Suprapubic skin (tissue), 4 donors: ENCODE results near the gene TESMIN. TPM values are rescaled to one million over a fixed set of nuclear protein-coding genes. Genes with fewer than 3 reads are reported as not detected.

ENCODE experiments used
- DNase-seq, 2 donors: peaks; one replicate each; pipeline ENCODE4 v3.0.0-alpha.2; 2019; ENCODE audit warnings: low spot score in 2 of 2
- H3K27ac ChIP-seq: fragments of 200-600 bp; sonication (generic); one replicate; pipeline ENCODE4 v1.5.1; 2019
- H3K27me3 ChIP-seq: fragments of 200-600 bp; sonication (generic); one replicate; pipeline ENCODE4 v1.5.1; 2019
- H3K36me3 ChIP-seq: fragments of 200-600 bp; sonication (generic); one replicate; pipeline ENCODE4 v1.5.1; 2019
- H3K4me1 ChIP-seq: fragments of 200-600 bp; sonication (generic); one replicate; pipeline ENCODE4 v1.5.1; 2019
- H3K4me3 ChIP-seq: fragments of 200-600 bp; sonication (generic); one replicate; pipeline ENCODE4 v1.5.1; 2019; ENCODE audit warnings: mild to moderate bottlenecking
- H3K9me3 ChIP-seq: fragments of 200-600 bp; sonication (generic); one replicate; pipeline ENCODE4 v1.5.1; 2019
- CTCF ChIP-seq, 2 donors: fragments of 200-600 bp in 1 of 2; fragments of 450-650 bp in 1 of 2; sonication (generic) in 1 of 2; IDR thresholded peaks; one replicate each; pipeline ENCODE4 v1.5.1; 2016 to 2019; ENCODE audit warnings: antibody characterized with exemption in 2 of 2, mild to moderate bottlenecking in 1 of 2, moderate library complexity in 1 of 2
- EP300 ChIP-seq: sonication (generic); formaldehyde crosslinking; IDR thresholded peaks from one replicate; pipeline ENCODE4 v1.6.1; 2017; ENCODE audit warnings: antibody characterized with exemption
- POLR2A ChIP-seq, 2 donors: fragments of 450-650 bp; IDR thresholded peaks; one replicate each; pipeline ENCODE4 v1.6.1; 2017; ENCODE audit warnings: antibody characterized with exemption in 2 of 2, mild to moderate bottlenecking in 2 of 2, moderate library complexity in 2 of 2
- POLR2AphosphoS5 ChIP-seq, 3 donors: sonication (generic); formaldehyde crosslinking; IDR thresholded peaks; one replicate each; pipeline ENCODE4 v1.6.1; 2017; ENCODE audit warnings: antibody characterized with exemption in 3 of 3
- WGBS: methylation state at CpG from one replicate; pipeline ENCODE4 v1.1.5; 2018; 5-methylcytosine and 5-hydroxymethylcytosine counted together
- total RNA-seq, 4 donors: library from RNA; depleted of rRNA; stranded (reverse); fragments of >200 nt; gene quantifications; one replicate each; pipeline ENCODE4 v1.1.0, GENCODE V29; 2016

Gene TESMIN
- total RNA-seq, 4 donors from 2014 or later: 1.2 to 3.5 (median 2.8) TPM

DNA sequence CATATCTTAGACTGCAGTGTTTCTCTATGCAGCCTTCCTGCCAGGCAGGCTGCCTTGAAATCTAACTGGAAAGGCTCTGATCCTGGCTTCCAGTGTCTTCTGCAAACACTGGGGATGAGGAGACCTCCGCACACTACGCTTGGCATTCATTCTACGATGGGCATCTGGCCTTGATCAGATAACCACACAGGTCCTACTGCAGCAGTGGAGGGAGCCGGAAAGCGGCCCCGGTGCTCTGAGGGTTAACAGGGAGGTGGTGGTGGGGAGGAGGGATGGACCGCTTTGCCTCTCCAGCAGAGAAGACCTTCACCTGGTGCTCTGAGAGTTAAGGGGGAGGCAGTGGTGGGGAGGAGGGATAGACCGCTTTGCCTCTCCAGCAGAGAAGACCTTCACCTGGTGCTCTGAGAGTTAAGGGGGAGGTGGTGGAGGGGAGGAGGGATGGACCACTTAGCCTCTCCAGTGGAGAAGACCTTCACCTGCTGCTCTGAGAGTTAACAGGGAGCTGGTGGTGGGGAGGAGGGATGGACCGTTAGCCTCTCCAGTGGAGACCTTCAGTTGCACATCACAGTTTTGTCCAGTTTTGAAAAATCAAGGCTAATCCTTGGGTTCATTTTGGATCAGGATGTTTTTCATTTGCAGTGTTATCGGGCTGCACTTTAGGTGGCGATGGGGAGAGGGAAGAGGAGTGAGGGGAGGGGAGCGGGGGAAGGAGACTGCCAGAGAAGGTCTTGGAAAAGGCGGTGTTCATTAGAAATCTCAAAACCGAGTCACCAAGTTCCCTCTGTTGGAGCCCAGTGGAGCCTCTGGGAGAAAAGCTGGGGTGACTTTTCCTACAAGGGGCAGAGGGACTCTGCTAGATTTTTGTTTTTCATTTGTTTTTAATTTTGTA, 61.3 kb downstream of the TESMIN start:
- Histone ChIP-seq H3K4me1 (peaks cover 3% of the 10 kb centered on the region), H3K27ac (no peak overlapping the region), H3K9me3 (no peaks in the 10 kb centered on the region), H3K27me3 (peaks cover 49% of the 10 kb centered on the region), H3K36me3 (no peaks in the 10 kb centered on the region), H3K4me3 (no peak overlapping the region)
- 58% methylated on average over 14 of the region's 14 CpGs for WGBS
- peak in 1 of 2 donors; percentile 50 for DNase-seq
- no peak for TF ChIP-seq POLR2A (IDR thresholded peaks at IDR 0.05)
- no peak for TF ChIP-seq EP300
- TF ChIP-seq CTCF (IDR thresholded peaks at IDR 0.05): no peak
- TF ChIP-seq POLR2AphosphoS5 (IDR thresholded peaks at IDR 0.05): no peak

DNA sequence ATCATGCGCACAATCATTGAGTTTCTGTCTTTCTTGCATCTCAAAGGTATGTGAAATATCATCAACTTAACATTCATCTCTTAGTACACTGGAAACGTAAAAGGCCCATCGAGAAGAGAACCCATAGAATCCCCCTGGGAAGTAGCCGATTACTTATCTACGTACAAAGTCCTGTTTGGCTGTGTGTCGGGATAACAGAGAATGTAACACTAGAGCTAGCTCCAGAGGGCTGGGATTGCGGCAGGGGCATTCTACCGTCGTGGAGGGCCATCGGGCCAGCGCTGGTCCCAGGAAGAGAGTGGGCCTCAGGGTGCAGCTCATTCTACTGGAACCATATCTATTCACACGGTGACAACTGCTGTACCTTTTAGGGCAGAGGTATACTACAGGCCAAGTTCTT, 62.4 kb downstream of the TESMIN start:
- Histone ChIP-seq H3K9me3 (no peaks in the 10 kb centered on the region), H3K4me1 (peaks cover 13% of the 10 kb centered on the region), H3K27ac (no peak overlapping the region), H3K36me3 (no peaks in the 10 kb centered on the region), H3K27me3 (peaks cover 60% of the 10 kb centered on the region), H3K4me3 (no peak overlapping the region)
- TF ChIP-seq POLR2AphosphoS5 (IDR thresholded peaks at IDR 0.05): no peak
- no peak for TF ChIP-seq POLR2A (IDR thresholded peaks at IDR 0.05)
- TF ChIP-seq EP300: no peak
- TF ChIP-seq CTCF (IDR thresholded peaks at IDR 0.05): no peak
- peak in 1 of 2 donors; percentile 45 for DNase-seq
- WGBS: 93% methylated on average over 12 of the region's 12 CpGs

GRCh38 chr11:68687986-68688385, 63.3 kb downstream of the TESMIN start:
- Histone ChIP-seq H3K27ac (no peak overlapping the region), H3K4me3 (no peak overlapping the region), H3K36me3 (no peaks in the 10 kb centered on the region), H3K27me3 (peaks cover 57% of the 10 kb centered on the region), H3K4me1 (peaks cover 13% of the 10 kb centered on the region), H3K9me3 (no peaks in the 10 kb centered on the region)
- 80% methylated on average over 3 of the region's 14 CpGs for WGBS
- no peak for TF ChIP-seq CTCF (IDR thresholded peaks at IDR 0.05)
- TF ChIP-seq POLR2A (IDR thresholded peaks at IDR 0.05): no peak
- no peak for TF ChIP-seq EP300
- no peak for TF ChIP-seq POLR2AphosphoS5 (IDR thresholded peaks at IDR 0.05)
- peak in 1 of 2 donors; percentile 59 for DNase-seq

DNA sequence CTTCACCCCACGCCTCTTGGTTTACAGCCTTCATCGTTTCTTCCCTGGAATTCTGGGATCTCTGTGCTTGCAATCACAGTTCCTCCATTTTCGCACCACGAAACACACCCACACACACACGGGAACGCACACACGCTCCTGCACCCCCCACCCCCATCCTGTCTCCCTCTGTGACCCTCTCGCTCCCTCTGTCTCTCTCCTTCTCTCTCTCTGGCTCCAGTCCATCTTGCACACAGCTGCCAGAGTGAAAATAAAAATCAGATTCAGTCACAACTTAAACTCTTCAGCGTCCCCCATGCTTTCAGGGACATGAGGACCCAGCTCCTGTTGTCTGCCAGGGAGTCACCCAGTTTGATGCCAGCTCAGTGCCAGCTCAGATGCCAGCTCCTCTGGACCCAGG, 64.0 kb downstream of the TESMIN start:
- no peak overlapping the region for H3K4me3 ChIP-seq
- 67% methylated on average over 9 of the region's 9 CpGs for WGBS
- no peaks in the 10 kb centered on the region for H3K36me3 ChIP-seq
- DNase-seq: peak in 1 of 2 donors; percentile 50
- H3K9me3 ChIP-seq: no peaks in the 10 kb centered on the region
- TF ChIP-seq POLR2AphosphoS5 (IDR thresholded peaks at IDR 0.05) (no peak), EP300 (no peak), CTCF (IDR thresholded peaks at IDR 0.05) (no peak), POLR2A (IDR thresholded peaks at IDR 0.05) (no peak)
- peaks cover 13% of the 10 kb centered on the region for H3K4me1 ChIP-seq
- H3K27ac ChIP-seq: no peak overlapping the region
- peaks cover 53% of the 10 kb centered on the region for H3K27me3 ChIP-seq

DNA sequence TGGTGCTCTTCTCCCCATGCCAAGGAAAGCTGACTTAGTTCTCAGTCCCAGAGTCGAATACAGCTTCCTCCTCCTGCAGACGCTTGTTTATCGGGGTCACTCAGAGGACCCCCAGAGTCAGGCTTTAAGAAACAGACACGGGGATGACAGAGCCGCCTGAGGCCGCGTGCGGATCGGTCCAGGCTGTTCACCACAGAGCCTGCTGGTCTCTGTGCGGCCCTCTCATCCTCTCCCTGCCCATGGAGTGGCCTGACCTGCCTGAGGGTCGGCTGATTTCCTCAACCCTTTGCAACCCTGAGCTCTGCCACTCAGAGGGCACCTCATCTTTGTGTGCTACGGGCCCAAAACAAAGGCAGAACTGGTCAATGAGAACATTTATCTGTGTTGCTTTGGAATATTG, 64.8 kb downstream of the TESMIN start:
- no peak for TF ChIP-seq CTCF (IDR thresholded peaks at IDR 0.05)
- no peak for TF ChIP-seq EP300
- TF ChIP-seq POLR2AphosphoS5 (IDR thresholded peaks at IDR 0.05): no peak
- TF ChIP-seq POLR2A (IDR thresholded peaks at IDR 0.05): no peak
- WGBS: 97% methylated on average over 12 of the region's 12 CpGs
- peaks cover 53% of the 10 kb centered on the region for H3K27me3 ChIP-seq
- H3K9me3 ChIP-seq: no peaks in the 10 kb centered on the region
- H3K36me3 ChIP-seq: no peaks in the 10 kb centered on the region
- peak in 1 of 2 donors; percentile 52 for DNase-seq
- peaks cover 13% of the 10 kb centered on the region for H3K4me1 ChIP-seq
- H3K27ac ChIP-seq: no peak overlapping the region
- no peak overlapping the region for H3K4me3 ChIP-seq
